DOHH2 (cell line): ENCODE results near the gene DENND1A.

Experiments
- EZH2phosphoT487 ChIP-seq: fragments of 200-600 bp; sonication (generic); IDR thresholded peaks from 2 replicates; pipeline ENCODE4 v1.6.1; 2017; ENCODE audit warnings: borderline replicate concordance, mild to moderate bottlenecking, antibody characterized with exemption, low read length, moderate library complexity, mixed read lengths
- TF ChIP-seq, protein P1 (sequence below): fragments of 200-600 bp; sonication (generic); IDR thresholded peaks from one replicate; pipeline ENCODE4 v1.5.1; 2014; ENCODE audit warnings: antibody characterized with exemption, mild to moderate bottlenecking, low read depth, low read length; ENCODE audit not compliant: poor library complexity, severe bottlenecking

DNA sequence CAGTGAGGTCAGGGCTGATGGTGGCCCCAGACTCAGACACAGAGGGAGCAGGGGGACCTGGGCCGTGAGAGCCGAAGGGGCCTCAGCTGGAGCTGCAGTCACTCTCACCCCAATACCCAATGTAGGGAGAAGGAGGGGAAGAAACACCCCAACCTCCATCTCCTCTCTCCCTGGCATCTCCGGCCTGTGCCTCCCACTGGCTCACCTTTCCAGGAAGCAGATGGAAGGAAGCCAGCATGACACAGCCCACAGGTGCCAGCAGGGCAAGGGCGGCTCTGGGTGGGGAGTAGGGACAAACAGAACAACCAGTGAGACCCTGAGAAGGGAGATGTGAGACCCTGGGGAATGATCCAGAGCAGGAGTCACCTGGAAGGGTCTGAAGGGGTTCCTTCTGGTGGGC lies 576.9 kb downstream of the DENND1A start:
- TF ChIP-seq, protein P1, sequence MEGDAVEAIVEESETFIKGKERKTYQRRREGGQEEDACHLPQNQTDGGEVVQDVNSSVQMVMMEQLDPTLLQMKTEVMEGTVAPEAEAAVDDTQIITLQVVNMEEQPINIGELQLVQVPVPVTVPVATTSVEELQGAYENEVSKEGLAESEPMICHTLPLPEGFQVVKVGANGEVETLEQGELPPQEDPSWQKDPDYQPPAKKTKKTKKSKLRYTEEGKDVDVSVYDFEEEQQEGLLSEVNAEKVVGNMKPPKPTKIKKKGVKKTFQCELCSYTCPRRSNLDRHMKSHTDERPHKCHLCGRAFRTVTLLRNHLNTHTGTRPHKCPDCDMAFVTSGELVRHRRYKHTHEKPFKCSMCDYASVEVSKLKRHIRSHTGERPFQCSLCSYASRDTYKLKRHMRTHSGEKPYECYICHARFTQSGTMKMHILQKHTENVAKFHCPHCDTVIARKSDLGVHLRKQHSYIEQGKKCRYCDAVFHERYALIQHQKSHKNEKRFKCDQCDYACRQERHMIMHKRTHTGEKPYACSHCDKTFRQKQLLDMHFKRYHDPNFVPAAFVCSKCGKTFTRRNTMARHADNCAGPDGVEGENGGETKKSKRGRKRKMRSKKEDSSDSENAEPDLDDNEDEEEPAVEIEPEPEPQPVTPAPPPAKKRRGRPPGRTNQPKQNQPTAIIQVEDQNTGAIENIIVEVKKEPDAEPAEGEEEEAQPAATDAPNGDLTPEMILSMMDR: no peak
- TF ChIP-seq EZH2phosphoT487: no peak
